ENCODE results near the gene AIFM3. TPM values are rescaled to one million over a fixed set of nuclear protein-coding genes. Genes with fewer than 3 reads are reported as not detected.

The AIFM3 gene
- total and polyA plus RNA-seq, 2 of the 13 experiments (the other 11 are each of a cell fraction or from before 2014, with no cell fraction given) = 9.0 to 15.3 TPM

- TF ChIP-seq LRRFIP1 (CRISPR knock-in tag; conservative IDR thresholded peaks at IDR 0.05) (no peak), ISX (CRISPR knock-in tag; conservative IDR thresholded peaks at IDR 0.05) (no peak), HCFC1 (IDR thresholded peaks at IDR 0.05; ENCODE audit: low read depth, low read length) (no peak), CEBPG (CRISPR knock-in tag; IDR thresholded peaks at IDR 0.05) (peak; percentile 66), HOXA3 (CRISPR knock-in tag; IDR thresholded peaks at IDR 0.05) (peak; percentile 67), ZNF136 (CRISPR knock-in tag; IDR thresholded peaks at IDR 0.05; ENCODE audit: low read depth) (0 out of 2 replicates have a peak, but pooled peaks have one; percentile 30), ZNF777 (CRISPR knock-in tag; IDR thresholded peaks at IDR 0.05) (no peak), FOXA3 (CRISPR knock-in tag; IDR thresholded peaks at IDR 0.05) (peak; percentile 41; the same call in 1 of the 2 replicates), USF2 (IDR thresholded peaks at IDR 0.05; ENCODE audit: low read depth, low read length) (no peak), USF2 (CRISPR knock-in tag; IDR thresholded peaks at IDR 0.05; ENCODE audit: borderline replicate concordance) (no peak), THAP7 (CRISPR knock-in tag; IDR thresholded peaks at IDR 0.05) (no peak), GLI4 (CRISPR knock-in tag; IDR thresholded peaks at IDR 0.05; ENCODE audit: borderline replicate concordance) (no peak), ZBTB10 (CRISPR knock-in tag; IDR thresholded peaks at IDR 0.05; ENCODE audit: borderline replicate concordance) (0 out of 2 replicates have a peak, but pooled peaks have one; percentile 49), ZNF232 (CRISPR knock-in tag; IDR thresholded peaks at IDR 0.05; ENCODE audit: borderline replicate concordance) (no peak), ZNF598 (CRISPR knock-in tag; IDR thresholded peaks at IDR 0.05; ENCODE audit: borderline replicate concordance) (peak; percentile 31; the same call in 1 of the 2 replicates), PRPF4 (IDR thresholded peaks at IDR 0.05; ENCODE audit: low read depth, low read length, poor library complexity, severe bottlenecking) (no peak), TARDBP (CRISPR knock-in tag; IDR thresholded peaks at IDR 0.05) (peak; percentile 53; the same call in 1 of the 2 replicates), PHF8 (CRISPR knock-in tag; IDR thresholded peaks at IDR 0.05) (peak; percentile 68; the same call in 1 of the 2 replicates), DR1 (CRISPR knock-in tag; IDR thresholded peaks at IDR 0.05) (peak; percentile 68; the same call in 1 of the 2 replicates), ZNF460 (CRISPR knock-in tag; IDR thresholded peaks at IDR 0.05; ENCODE audit: borderline replicate concordance) (no peak; the same call in 1 of the 2 replicates), ZNF292 (CRISPR knock-in tag; IDR thresholded peaks at IDR 0.05; ENCODE audit: borderline replicate concordance, low read depth) (peak; percentile 39; the same call in 1 of the 2 replicates)
These were observed 3.6 kb upstream of the AIFM3 start (continued) for GRCh38 chr22:20963201-20964052.
